Measurements from ENCODE around the gene SGMS1. TPM values are rescaled to one million over a fixed set of nuclear protein-coding genes. Genes with fewer than 3 reads are reported as not detected.

The SGMS1 gene
- total RNA-seq, 2 donors from 2014 or later, result 67.0 to 68.2 TPM

DNA sequence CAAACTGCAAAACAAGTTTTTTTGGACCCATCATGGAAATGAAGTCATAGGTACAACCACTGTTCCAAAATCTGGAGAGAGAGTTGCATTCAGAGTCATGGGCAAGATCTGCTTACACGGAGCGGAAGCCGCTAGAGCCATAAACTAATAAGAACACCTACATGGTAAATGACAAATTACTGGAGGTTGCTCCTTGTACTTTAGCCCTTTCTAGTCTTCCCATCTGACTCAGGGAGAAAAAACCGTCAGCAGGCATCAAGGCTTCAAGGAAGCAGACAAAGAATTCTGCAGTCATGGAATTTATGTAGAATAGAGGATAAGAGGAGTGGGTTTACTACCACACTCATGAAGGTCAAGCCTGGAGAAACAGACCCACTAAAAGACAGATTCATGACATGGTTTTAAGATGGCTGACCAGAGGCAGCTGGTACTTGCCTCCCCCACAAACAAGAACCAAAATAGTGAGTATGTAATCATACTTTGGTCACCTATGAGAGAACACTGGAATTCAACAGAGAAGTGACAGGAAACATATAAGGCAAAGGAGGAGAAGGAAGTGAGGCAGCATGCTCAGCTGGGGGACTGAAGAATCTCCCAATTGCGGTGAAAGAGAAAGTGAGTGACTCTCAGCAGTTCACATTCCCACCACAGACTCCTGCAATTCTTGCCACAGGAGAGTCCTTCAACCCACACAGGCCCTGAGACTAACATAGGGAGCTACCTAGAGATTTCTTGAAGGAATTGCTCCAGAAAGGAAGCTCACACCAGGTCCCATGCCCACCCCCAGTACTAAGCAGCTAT is 330.0 kb downstream of the SGMS1 start:
- no peaks in the 10 kb centered on the region for H3K27me3 ChIP-seq (replicated peaks; ENCODE audit: insufficient read depth)
- H3K4me3 ChIP-seq, result no peak overlapping the region
- no peak for DNase-seq (ENCODE audit: low spot score)
- no peak overlapping the region for H3K27ac ChIP-seq
- H3K4me1 ChIP-seq (replicated peaks), result no peaks in the 10 kb centered on the region
- H3K36me3 ChIP-seq, result no peaks in the 10 kb centered on the region
- intact Hi-C loops (cut with DNase I), result no loop called here
- H3K9me3 ChIP-seq, result no peaks in the 10 kb centered on the region
- TF ChIP-seq, protein P1, sequence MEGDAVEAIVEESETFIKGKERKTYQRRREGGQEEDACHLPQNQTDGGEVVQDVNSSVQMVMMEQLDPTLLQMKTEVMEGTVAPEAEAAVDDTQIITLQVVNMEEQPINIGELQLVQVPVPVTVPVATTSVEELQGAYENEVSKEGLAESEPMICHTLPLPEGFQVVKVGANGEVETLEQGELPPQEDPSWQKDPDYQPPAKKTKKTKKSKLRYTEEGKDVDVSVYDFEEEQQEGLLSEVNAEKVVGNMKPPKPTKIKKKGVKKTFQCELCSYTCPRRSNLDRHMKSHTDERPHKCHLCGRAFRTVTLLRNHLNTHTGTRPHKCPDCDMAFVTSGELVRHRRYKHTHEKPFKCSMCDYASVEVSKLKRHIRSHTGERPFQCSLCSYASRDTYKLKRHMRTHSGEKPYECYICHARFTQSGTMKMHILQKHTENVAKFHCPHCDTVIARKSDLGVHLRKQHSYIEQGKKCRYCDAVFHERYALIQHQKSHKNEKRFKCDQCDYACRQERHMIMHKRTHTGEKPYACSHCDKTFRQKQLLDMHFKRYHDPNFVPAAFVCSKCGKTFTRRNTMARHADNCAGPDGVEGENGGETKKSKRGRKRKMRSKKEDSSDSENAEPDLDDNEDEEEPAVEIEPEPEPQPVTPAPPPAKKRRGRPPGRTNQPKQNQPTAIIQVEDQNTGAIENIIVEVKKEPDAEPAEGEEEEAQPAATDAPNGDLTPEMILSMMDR (IDR thresholded peaks at IDR 0.05), result no peak
- TF ChIP-seq POLR2A (IDR thresholded peaks at IDR 0.05), result no peak
- TF ChIP-seq POLR2AphosphoS5 (IDR thresholded peaks at IDR 0.05), result no peak
- WGBS, result 75% methylated on average over 5 of the region's 5 CpGs

- TF ChIP-seq POLR2A (IDR thresholded peaks at IDR 0.05) (no peak), POLR2AphosphoS5 (IDR thresholded peaks at IDR 0.05) (no peak)
- TF ChIP-seq, protein P1 (IDR thresholded peaks at IDR 0.05), result peak in 3 of 4 experiments; percentile 16 to 43 (median 39)
- Histone ChIP-seq H3K27ac (no peak overlapping the region), H3K4me3 (no peak overlapping the region), H3K27me3 (replicated peaks; ENCODE audit: insufficient read depth) (no peaks in the 10 kb centered on the region), H3K36me3 (no peaks in the 10 kb centered on the region), H3K4me1 (replicated peaks) (no peaks in the 10 kb centered on the region), H3K9me3 (no peaks in the 10 kb centered on the region)
- WGBS, result 45% methylated on average over 1 of the region's 1 CpG
- no peak for DNase-seq (ENCODE audit: low spot score)
- intact Hi-C loops (cut with DNase I), result no loop called here
Measured at GRCh38 chr10:50291261-50291850, 332.4 kb downstream of the SGMS1 start.

- Histone ChIP-seq H3K9me3 (no peaks in the 10 kb centered on the region), H3K36me3 (no peaks in the 10 kb centered on the region)
- TF ChIP-seq, protein P1 (IDR thresholded peaks at IDR 0.05), result no peak
- TF ChIP-seq POLR2AphosphoS5 (IDR thresholded peaks at IDR 0.05) (no peak), POLR2A (IDR thresholded peaks at IDR 0.05) (no peak)
Measured at GRCh38 chr10:50289196-50289595, 334.6 kb downstream of the SGMS1 start.

GRCh38 chr10:50286996-50287803 is 336.6 kb downstream of the SGMS1 start:
- Histone ChIP-seq H3K36me3 (no peaks in the 10 kb centered on the region), H3K27ac (no peak overlapping the region), H3K4me1 (replicated peaks) (no peaks in the 10 kb centered on the region), H3K9me3 (no peaks in the 10 kb centered on the region), H3K27me3 (replicated peaks; ENCODE audit: insufficient read depth) (no peaks in the 10 kb centered on the region), H3K4me3 (no peak overlapping the region)
- intact Hi-C loops (cut with DNase I), result no loop called here
- 79% methylated on average over 9 of the region's 9 CpGs for WGBS
- no peak for TF ChIP-seq POLR2AphosphoS5 (IDR thresholded peaks at IDR 0.05)
- TF ChIP-seq, protein P1 (IDR thresholded peaks at IDR 0.05), result no peak
- no peak for TF ChIP-seq POLR2A (IDR thresholded peaks at IDR 0.05)
- DNase-seq (ENCODE audit: low spot score), result no peak

More at GRCh38 chr10:50289196-50289595, 334.6 kb downstream of the SGMS1 start:
- DNase-seq (ENCODE audit: low spot score), result no peak
- intact Hi-C loops (cut with DNase I), result no loop called here
- Histone ChIP-seq H3K27me3 (replicated peaks; ENCODE audit: insufficient read depth) (no peaks in the 10 kb centered on the region), H3K4me3 (no peak overlapping the region), H3K4me1 (replicated peaks) (no peaks in the 10 kb centered on the region), H3K27ac (no peak overlapping the region)
- WGBS, result 90% methylated on average over 6 of the region's 6 CpGs

Data from prostate gland (tissue), 2 donors.